HEK293T (cell line): ENCODE measurements around the gene HHLA2.

Experiments
- ARNT ChIP-seq: fragments of 450-650 bp; IDR thresholded peaks from 2 replicates; pipeline ENCODE4 v1.6.1; 2017; ENCODE audit warnings: mild to moderate bottlenecking
- BHLHE40 ChIP-seq: fragments of 450-650 bp; IDR thresholded peaks from 2 replicates; pipeline ENCODE4 v1.6.1; 2016; ENCODE audit warnings: mild to moderate bottlenecking, moderate library complexity, borderline replicate concordance
- CTBP1 ChIP-seq: fragments of 450-650 bp; IDR thresholded peaks from 2 replicates; pipeline ENCODE4 v1.6.1; 2016; ENCODE audit warnings: borderline replicate concordance
- ELF4 ChIP-seq: fragments of 450-650 bp; IDR thresholded peaks from 2 replicates; pipeline ENCODE4 v1.6.1; 2017; ENCODE audit warnings: antibody characterized with exemption
- FOXK2 ChIP-seq: fragments of 450-650 bp; IDR thresholded peaks from 2 replicates; pipeline ENCODE4 v1.6.1; 2016; ENCODE audit warnings: mild to moderate bottlenecking
- FOXM1 ChIP-seq: fragments of 450-650 bp; IDR thresholded peaks from 2 replicates; pipeline ENCODE4 v1.6.1; 2017; ENCODE audit warnings: mild to moderate bottlenecking, borderline replicate concordance
- HDGF ChIP-seq: fragments of 450-650 bp; IDR thresholded peaks from 2 replicates; pipeline ENCODE4 v1.6.1; 2017; ENCODE audit warnings: antibody characterized with exemption, borderline replicate concordance
- NFRKB ChIP-seq: fragments of 450-650 bp; IDR thresholded peaks from 2 replicates; pipeline ENCODE4 v1.6.1; 2016; ENCODE audit warnings: mild to moderate bottlenecking, moderate library complexity
- SP1 ChIP-seq: fragments of 450-650 bp; IDR thresholded peaks from 2 replicates; pipeline ENCODE4 v1.6.1; 2017
- SUZ12 ChIP-seq: fragments of 450-650 bp; IDR thresholded peaks from 2 replicates; pipeline ENCODE4 v1.6.1; 2016; ENCODE audit warnings: mild to moderate bottlenecking
- ZNF384 ChIP-seq: fragments of 450-650 bp; IDR thresholded peaks from 2 replicates; pipeline ENCODE4 v1.6.1; 2016
- TF ChIP-seq, protein P1 (sequence below): fragments of 450-650 bp; IDR thresholded peaks from 2 replicates; pipeline ENCODE4 v1.6.1; 2016

DNA sequence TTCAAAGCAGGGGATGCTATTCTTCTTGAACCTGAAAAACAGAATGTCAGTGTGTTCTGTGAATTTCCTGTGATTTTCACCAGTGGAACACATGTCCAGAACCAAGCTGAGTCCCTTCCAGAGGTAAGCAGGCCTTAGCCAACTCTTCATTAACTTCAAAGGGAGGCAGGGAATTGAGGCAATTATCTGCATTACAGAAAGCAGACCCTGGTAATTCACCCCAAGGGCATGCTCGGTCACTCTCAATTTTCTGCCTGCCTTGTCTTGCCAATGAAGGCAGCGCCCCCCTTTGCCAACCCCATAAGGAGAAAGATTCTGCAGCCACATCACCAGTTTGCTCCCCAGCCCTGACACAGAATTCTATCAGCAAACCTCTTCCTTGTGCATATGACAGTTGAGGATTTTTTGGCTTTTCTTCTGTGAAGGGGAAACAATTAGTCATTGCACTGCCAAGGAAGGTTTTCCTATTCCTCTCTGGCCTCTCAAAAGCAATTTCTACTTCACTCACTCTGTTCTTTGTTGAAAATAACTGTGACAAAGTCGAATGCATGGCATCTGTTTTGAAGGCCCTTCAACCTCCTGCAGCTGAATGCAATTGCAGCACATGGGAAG is 85.3 kb downstream of the HHLA2 start:
- no peak for TF ChIP-seq HDGF
- no peak for TF ChIP-seq CTBP1
- TF ChIP-seq ARNT: no peak
- no peak for TF ChIP-seq SUZ12
- TF ChIP-seq ZNF384: no peak
- TF ChIP-seq FOXK2: no peak
- TF ChIP-seq ELF4: no peak
- TF ChIP-seq, protein P1, sequence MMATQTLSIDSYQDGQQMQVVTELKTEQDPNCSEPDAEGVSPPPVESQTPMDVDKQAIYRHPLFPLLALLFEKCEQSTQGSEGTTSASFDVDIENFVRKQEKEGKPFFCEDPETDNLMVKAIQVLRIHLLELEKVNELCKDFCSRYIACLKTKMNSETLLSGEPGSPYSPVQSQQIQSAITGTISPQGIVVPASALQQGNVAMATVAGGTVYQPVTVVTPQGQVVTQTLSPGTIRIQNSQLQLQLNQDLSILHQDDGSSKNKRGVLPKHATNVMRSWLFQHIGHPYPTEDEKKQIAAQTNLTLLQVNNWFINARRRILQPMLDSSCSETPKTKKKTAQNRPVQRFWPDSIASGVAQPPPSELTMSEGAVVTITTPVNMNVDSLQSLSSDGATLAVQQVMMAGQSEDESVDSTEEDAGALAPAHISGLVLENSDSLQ: no peak
- TF ChIP-seq NFRKB: no peak
- TF ChIP-seq BHLHE40: no peak
- no peak for TF ChIP-seq SP1
- TF ChIP-seq FOXM1: no peak
